SK-N-SH treated with all-trans-retinoic acid at 6 μM for 48 hours (cell line): ENCODE data around the gene TENT4B.

Source experiments
- ATAC-seq: fragments of 200-7000 bp; cut with Tn5 transposase; 3 replicates; pipeline ENCODE4 v1.9.1; 2020; ENCODE audit warnings: mild to moderate bottlenecking, moderate library complexity
- CSDC2 ChIP-seq: fragments of 250-450 bp; sonication (Bioruptor Pico); IDR thresholded peaks from 2 replicates; pipeline ENCODE4 v1.5.0; 2020; ENCODE audit warnings: mild to moderate bottlenecking, moderate library complexity
- CSRNP3 ChIP-seq: fragments of 250-450 bp; sonication (Bioruptor Pico); IDR thresholded peaks from 2 replicates; pipeline ENCODE4 v1.5.1; 2021; ENCODE audit warnings: mild to moderate bottlenecking, moderate library complexity
- ESRRG ChIP-seq: fragments of 250-450 bp; sonication (Bioruptor Pico); IDR thresholded peaks from 2 replicates; pipeline ENCODE4 v1.6.1; 2021; ENCODE audit warnings: mild to moderate bottlenecking
- GLIS3 ChIP-seq: fragments of 250-450 bp; sonication (Bioruptor Pico); IDR thresholded peaks from 2 replicates; pipeline ENCODE4 v1.5.0; 2020; ENCODE audit warnings: mild to moderate bottlenecking, moderate library complexity
- ISL1 ChIP-seq: fragments of 250-450 bp; sonication (Bioruptor Pico); IDR thresholded peaks from 2 replicates; pipeline ENCODE4 v2.1.2; 2022; ENCODE audit warnings: mild to moderate bottlenecking, moderate library complexity
- OSR1 ChIP-seq: fragments of 250-450 bp; sonication (Bioruptor Pico); IDR thresholded peaks from 2 replicates; pipeline ENCODE4 v1.8.0; 2022; ENCODE audit warnings: moderate library complexity, mild to moderate bottlenecking, inconsistent platforms
- POU6F1 ChIP-seq: fragments of 250-450 bp; sonication (Bioruptor Pico); IDR thresholded peaks from 2 replicates; pipeline ENCODE4 v1.8.0; 2021; ENCODE audit warnings: low read depth, mild to moderate bottlenecking, moderate library complexity, borderline replicate concordance
- PPARA ChIP-seq: fragments of 250-450 bp; sonication (Bioruptor Pico); IDR thresholded peaks from 2 replicates; pipeline ENCODE4 v1.5.0; 2020; ENCODE audit warnings: mild to moderate bottlenecking, borderline replicate concordance
- RARB ChIP-seq: fragments of 250-450 bp; sonication (Bioruptor Pico); IDR thresholded peaks from 2 replicates; pipeline ENCODE4 v1.8.0; 2021; ENCODE audit warnings: mild to moderate bottlenecking, moderate library complexity
- SNAI2 ChIP-seq: fragments of 250-450 bp; sonication (Bioruptor Pico); IDR thresholded peaks from 2 replicates; pipeline ENCODE4 v1.5.0; 2020; ENCODE audit warnings: mild to moderate bottlenecking, moderate library complexity
- TCF4 ChIP-seq: fragments of 250-450 bp; sonication (Bioruptor Pico); IDR thresholded peaks from 2 replicates; pipeline ENCODE4 v1.8.0; 2021; ENCODE audit warnings: mild to moderate bottlenecking, moderate library complexity, borderline replicate concordance
- TSHZ2 ChIP-seq: fragments of 250-450 bp; sonication (Bioruptor Pico); IDR thresholded peaks from 2 replicates; pipeline ENCODE4 v1.5.0; 2020; ENCODE audit warnings: mild to moderate bottlenecking, moderate library complexity
- ZC3H10 ChIP-seq: fragments of 250-450 bp; sonication (Bioruptor Pico); IDR thresholded peaks from 2 replicates; pipeline ENCODE4 v1.5.1; 2021; ENCODE audit warnings: mild to moderate bottlenecking, moderate library complexity
- ZFP3 ChIP-seq: fragments of 250-450 bp; sonication (Bioruptor Pico); IDR thresholded peaks from 2 replicates; pipeline ENCODE4 v1.5.0; 2020; ENCODE audit warnings: mild to moderate bottlenecking, moderate library complexity
- ZFP30 ChIP-seq: fragments of 450-650 bp; formaldehyde crosslinking; IDR thresholded peaks from 2 replicates; pipeline ENCODE4 v1.5.0; 2022; ENCODE audit warnings: mild to moderate bottlenecking, moderate library complexity
- ZNF565 ChIP-seq: fragments of 450-650 bp; formaldehyde crosslinking; conservative IDR thresholded peaks from 2 replicates; pipeline ENCODE4 v1.5.0; 2020; ENCODE audit warnings: low read depth, mild to moderate bottlenecking, moderate library complexity
- ZNF70 ChIP-seq: fragments of 450-650 bp; formaldehyde crosslinking; IDR thresholded peaks from 2 replicates; pipeline ENCODE4 v1.5.0; 2020; ENCODE audit warnings: mild to moderate bottlenecking, moderate library complexity
- ZNF8 ChIP-seq: fragments of 450-650 bp; formaldehyde crosslinking; IDR thresholded peaks from 2 replicates; pipeline ENCODE4 v1.5.0; 2020; ENCODE audit warnings: mild to moderate bottlenecking, moderate library complexity

TENT4B gene

GRCh38 chr16:50120711-50121110 is 32.4 kb upstream of the TENT4B start:
- TF ChIP-seq ZNF70 (no peak), OSR1 (CRISPR knock-in tag) (no peak)
- no peak for ATAC-seq

- TF ChIP-seq SNAI2 (CRISPR knock-in tag): no peak
- no peak for TF ChIP-seq ZFP30 (CRISPR knock-in tag)
- TF ChIP-seq ZNF8 (CRISPR knock-in tag): no peak
- no peak for ATAC-seq
Observed at GRCh38 chr16:50121278-50121677, 31.8 kb upstream of the TENT4B start.

- TF ChIP-seq ZFP3 (no peak), SNAI2 (CRISPR knock-in tag) (no peak), POU6F1 (CRISPR knock-in tag) (no peak), RARB (no peak), TSHZ2 (no peak)
- no peak for ATAC-seq
Observed at GRCh38 chr16:50121721-50122445, 31.2 kb upstream of the TENT4B start.

- TF ChIP-seq ZC3H10 (CRISPR knock-in tag) (no peak), ISL1 (CRISPR knock-in tag) (no peak), CSRNP3 (CRISPR knock-in tag) (no peak), ESRRG (CRISPR knock-in tag) (no peak), TSHZ2 (no peak), ZNF70 (no peak), TCF4 (CRISPR knock-in tag) (no peak), GLIS3 (CRISPR knock-in tag) (no peak), PPARA (no peak)
Observed at GRCh38 chr16:50123417-50123816, 29.7 kb upstream of the TENT4B start.

GRCh38 chr16:50124769-50125168 is 28.3 kb upstream of the TENT4B start:
- ATAC-seq: no peak

More at GRCh38 chr16:50123417-50123816, 29.7 kb upstream of the TENT4B start:
- no peak for ATAC-seq

More at GRCh38 chr16:50124769-50125168, 28.3 kb upstream of the TENT4B start:
- TF ChIP-seq TSHZ2: no peak
- no peak for TF ChIP-seq CSRNP3 (CRISPR knock-in tag)
- no peak for TF ChIP-seq ESRRG (CRISPR knock-in tag)
- TF ChIP-seq ZNF565 (CRISPR knock-in tag): no peak
- TF ChIP-seq POU6F1 (CRISPR knock-in tag): no peak
- TF ChIP-seq CSDC2 (CRISPR knock-in tag): no peak
- no peak for TF ChIP-seq RARB
